ENCODE results near the gene KCNC4. TPM values are rescaled to one million over a fixed set of nuclear protein-coding genes. Genes with fewer than 3 reads are reported as not detected.

Gene KCNC4
- total and polyA plus RNA-seq, 7 donors: 0.60 to 6.4 (median 2.1) TPM

DNA sequence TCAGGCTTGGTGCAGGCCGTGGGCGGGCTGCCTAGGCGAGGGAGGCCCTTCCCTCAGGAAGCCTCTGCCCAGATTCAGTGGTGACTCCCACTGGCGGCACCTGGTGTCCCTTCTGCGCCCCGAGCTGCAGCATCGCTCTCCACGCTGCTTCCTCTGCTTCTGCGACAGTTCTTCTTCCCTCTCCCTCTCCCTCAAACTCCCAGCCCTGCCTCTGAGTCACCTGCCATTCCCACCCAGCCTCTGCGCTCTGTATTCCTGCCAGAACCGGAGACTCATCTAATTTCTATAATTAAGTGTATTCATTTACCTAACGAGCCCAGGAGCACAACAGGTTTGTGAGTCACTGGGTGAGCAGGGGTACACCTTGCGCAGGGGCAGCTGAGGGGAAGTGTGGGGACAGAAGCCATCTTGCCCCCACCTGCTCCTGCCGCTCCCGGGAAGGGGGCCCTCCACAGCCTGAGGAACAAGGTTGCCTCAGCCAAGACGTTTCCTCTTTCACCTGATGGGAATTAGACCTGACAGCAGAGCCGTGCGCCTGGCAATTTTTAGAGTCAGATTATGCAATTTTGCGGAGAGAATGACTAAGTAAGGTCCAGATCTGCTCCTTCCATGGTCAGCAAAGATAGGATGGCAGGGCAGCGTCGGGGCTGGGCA, 19.4 kb downstream of the KCNC4 start:
- H3K27me3 ChIP-seq: no peaks in the 10 kb centered on the region
- no peak overlapping the region for H3K27ac ChIP-seq
- H3K4me1 ChIP-seq: no peaks in the 10 kb centered on the region
- DNase-seq: no peak
- no peak for TF ChIP-seq POLR2AphosphoS5 (IDR thresholded peaks at IDR 0.05)
- TF ChIP-seq, protein P1, sequence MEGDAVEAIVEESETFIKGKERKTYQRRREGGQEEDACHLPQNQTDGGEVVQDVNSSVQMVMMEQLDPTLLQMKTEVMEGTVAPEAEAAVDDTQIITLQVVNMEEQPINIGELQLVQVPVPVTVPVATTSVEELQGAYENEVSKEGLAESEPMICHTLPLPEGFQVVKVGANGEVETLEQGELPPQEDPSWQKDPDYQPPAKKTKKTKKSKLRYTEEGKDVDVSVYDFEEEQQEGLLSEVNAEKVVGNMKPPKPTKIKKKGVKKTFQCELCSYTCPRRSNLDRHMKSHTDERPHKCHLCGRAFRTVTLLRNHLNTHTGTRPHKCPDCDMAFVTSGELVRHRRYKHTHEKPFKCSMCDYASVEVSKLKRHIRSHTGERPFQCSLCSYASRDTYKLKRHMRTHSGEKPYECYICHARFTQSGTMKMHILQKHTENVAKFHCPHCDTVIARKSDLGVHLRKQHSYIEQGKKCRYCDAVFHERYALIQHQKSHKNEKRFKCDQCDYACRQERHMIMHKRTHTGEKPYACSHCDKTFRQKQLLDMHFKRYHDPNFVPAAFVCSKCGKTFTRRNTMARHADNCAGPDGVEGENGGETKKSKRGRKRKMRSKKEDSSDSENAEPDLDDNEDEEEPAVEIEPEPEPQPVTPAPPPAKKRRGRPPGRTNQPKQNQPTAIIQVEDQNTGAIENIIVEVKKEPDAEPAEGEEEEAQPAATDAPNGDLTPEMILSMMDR (IDR thresholded peaks at IDR 0.05): no peak
- no peak for TF ChIP-seq POLR2A (IDR thresholded peaks at IDR 0.05)
- TF ChIP-seq EP300 (IDR thresholded peaks at IDR 0.05): no peak
- H3K4me3 ChIP-seq: no peak overlapping the region
- peaks cover 0 to 18% (median 0%) of the 10 kb centered on the region in 4 donors for H3K36me3 ChIP-seq
- 89 to 94% methylated on average over 21 of the region's 21 CpGs for WGBS, 2 donors
- H3K9me3 ChIP-seq: peaks cover 0 to 8% (median 4%) of the 10 kb centered on the region in 4 donors
- intact Hi-C loops (cut with DNase I): no loop called here

- Histone ChIP-seq H3K27me3 (no peaks in the 10 kb centered on the region), H3K27ac (no peak overlapping the region), H3K36me3 (peaks cover 0 to 13% (median 0%) of the 10 kb centered on the region in 4 donors), H3K4me1 (peaks cover 0 to 8% (median 6%) of the 10 kb centered on the region in 4 donors), H3K4me3 (no peak overlapping the region), H3K9me3 (peaks cover 0 to 8% (median 4%) of the 10 kb centered on the region in 4 donors)
- no peak for TF ChIP-seq POLR2A (IDR thresholded peaks at IDR 0.05)
- TF ChIP-seq, protein P1 (IDR thresholded peaks at IDR 0.05): no peak
- TF ChIP-seq EP300 (IDR thresholded peaks at IDR 0.05): no peak
- TF ChIP-seq POLR2AphosphoS5 (IDR thresholded peaks at IDR 0.05): no peak
- intact Hi-C loops (cut with DNase I): no loop called here
- DNase-seq: no peak
- WGBS, 2 donors: 93% methylated on average over 11 of the region's 11 CpGs
Measured at GRCh38 chr1:110230381-110231199, 20.5 kb downstream of the KCNC4 start.

DNA sequence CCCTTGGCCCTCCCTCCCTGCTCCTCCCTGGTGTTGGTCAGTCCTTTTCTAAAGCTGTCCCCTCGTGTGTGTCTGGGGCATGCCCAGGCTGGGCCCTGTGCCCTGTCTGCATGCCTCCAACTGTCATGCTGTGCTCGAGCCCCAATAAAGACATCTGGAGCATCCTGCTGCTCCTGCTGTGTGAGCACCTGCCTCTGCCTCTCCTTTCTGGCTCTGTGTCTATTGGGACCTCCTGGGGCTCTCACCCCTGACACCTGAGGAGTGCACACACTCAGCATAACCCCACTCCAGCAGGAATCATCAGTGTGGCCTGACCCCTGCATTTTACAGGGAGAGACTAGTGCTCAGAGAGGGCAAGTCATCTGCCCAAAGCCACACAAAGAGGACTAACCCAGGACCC, 23.7 kb downstream of the KCNC4 start:
- H3K27ac ChIP-seq: no peak overlapping the region
- peaks cover 0 to 10% (median 0%) of the 10 kb centered on the region in 4 donors for H3K36me3 ChIP-seq
- no peak overlapping the region for H3K4me3 ChIP-seq
- intact Hi-C loops (cut with DNase I): no loop called here
- TF ChIP-seq, protein P1 (IDR thresholded peaks at IDR 0.05): no peak
- TF ChIP-seq POLR2A (IDR thresholded peaks at IDR 0.05) (no peak), EP300 (IDR thresholded peaks at IDR 0.05) (no peak), POLR2AphosphoS5 (IDR thresholded peaks at IDR 0.05) (no peak)
- no peak for DNase-seq
- H3K4me1 ChIP-seq: peaks cover 0 to 14% (median 6%) of the 10 kb centered on the region in 4 donors
- H3K27me3 ChIP-seq: no peaks in the 10 kb centered on the region
- peaks cover 0 to 8% (median 4%) of the 10 kb centered on the region in 4 donors for H3K9me3 ChIP-seq
- 78 to 82% methylated on average over 2 of the region's 2 CpGs for WGBS, 2 donors

- WGBS, 2 donors: 93 to 97% methylated on average over 5 of the region's 5 CpGs
- TF ChIP-seq POLR2AphosphoS5 (IDR thresholded peaks at IDR 0.05): no peak
- TF ChIP-seq, protein P1 (IDR thresholded peaks at IDR 0.05): no peak
- no peak for TF ChIP-seq POLR2A (IDR thresholded peaks at IDR 0.05)
- no peak for TF ChIP-seq EP300 (IDR thresholded peaks at IDR 0.05)
- no peak overlapping the region for H3K4me3 ChIP-seq
- peaks cover 0 to 9% (median 0%) of the 10 kb centered on the region in 4 donors for H3K36me3 ChIP-seq
- H3K4me1 ChIP-seq: peaks cover 0 to 14% (median 6%) of the 10 kb centered on the region in 4 donors
- H3K9me3 ChIP-seq: peaks cover 0 to 8% (median 4%) of the 10 kb centered on the region in 4 donors
- intact Hi-C loops (cut with DNase I): no loop called here
- no peak for DNase-seq
- H3K27me3 ChIP-seq: no peaks in the 10 kb centered on the region
- H3K27ac ChIP-seq: peak overlapping the region in 1 of 4 donors; percentile 36
Measured at GRCh38 chr1:110234691-110235090, 24.6 kb downstream of the KCNC4 start.
